Activated T-cell treated with anti-CD3 and anti-CD28 coated beads, Interleukin-2, amount 50 U/mL, for 72 hours (primary cell): Measurements from ENCODE around the gene MYH10. TPM values are rescaled to one million over a fixed set of nuclear protein-coding genes. Genes with fewer than 3 reads are reported as not detected.

Experiments
- ATAC-seq, 2 donors: fragments of 150-1000 bp; cut with Tn5 transposase; replicated peaks in 1 of 2; 2 replicates each; pipeline ENCODE4 v1.10.0; 2021; ENCODE audit warnings: moderate library complexity in 2 of 2, mild to moderate bottlenecking in 1 of 2
- DNase-seq, 2 donors: peaks; one replicate each; pipeline ENCODE4 v3.0.0; 2021 to 2022; ENCODE audit warnings: mixed read lengths in 1 of 2
- H3K27ac Mint-ChIP-seq: one replicate; pipeline ENCODE4 v1.8.0; 2022; ENCODE audit warnings: mild to moderate bottlenecking, moderate library complexity, mixed read lengths
- H3K27me3 Mint-ChIP-seq: one replicate; pipeline ENCODE4 v1.8.0; 2022; ENCODE audit warnings: low read depth, mixed read lengths
- H3K36me3 Mint-ChIP-seq, 2 donors: one replicate each; pipeline ENCODE4 v1.8.0; 2022; ENCODE audit warnings: mixed read lengths in 2 of 2, mild to moderate bottlenecking in 1 of 2; ENCODE audit not compliant: insufficient read depth in 2 of 2
- H3K4me1 Mint-ChIP-seq: one replicate; pipeline ENCODE4 v1.8.0; 2022; ENCODE audit warnings: low read depth, mixed read lengths
- H3K4me3 Mint-ChIP-seq, 2 donors: one replicate each; pipeline ENCODE4 v1.8.0; 2022; ENCODE audit warnings: mild to moderate bottlenecking in 2 of 2, mixed read lengths in 2 of 2, moderate library complexity in 2 of 2
- H3K9me3 Mint-ChIP-seq, 2 donors: one replicate each; pipeline ENCODE4 v1.8.0; 2022; ENCODE audit warnings: mixed read lengths in 2 of 2
- total RNA-seq, 2 donors: library from RNA; stranded (reverse); gene quantifications; one replicate each; pipeline ENCODE4 v1.2.3, GENCODE V29; 2022

MYH10 gene
- total RNA-seq, 2 donors from 2014 or later: 7.6 to 23.7 TPM

GRCh38 chr17:8489841-8490240, 140.7 kb downstream of the MYH10 start:
- ATAC-seq (no peak), DNase-seq (no peak)
- H3K4me1 Mint-ChIP-seq: no peaks in the 10 kb centered on the region
- H3K27me3 Mint-ChIP-seq: no peaks in the 10 kb centered on the region
- no peak overlapping the region for H3K27ac Mint-ChIP-seq
- no peak overlapping the region for H3K4me3 Mint-ChIP-seq
- no peaks in the 10 kb centered on the region for H3K9me3 Mint-ChIP-seq
- H3K36me3 Mint-ChIP-seq: peaks cover 4 to 20% of the 10 kb centered on the region in 2 donors

- DNase-seq: no peak
These were observed 141.6 kb downstream of the MYH10 start for GRCh38 chr17:8488901-8489300.

GRCh38 chr17:8488491-8488890, 142.0 kb downstream of the MYH10 start:
- Mint-ChIP-seq H3K4me3 (no peak overlapping the region), H3K4me1 (no peaks in the 10 kb centered on the region), H3K9me3 (peaks cover 2 to 4% of the 10 kb centered on the region in 2 donors), H3K27ac (no peak overlapping the region), H3K27me3 (no peaks in the 10 kb centered on the region), H3K36me3 (peaks cover 8 to 30% of the 10 kb centered on the region in 2 donors)
- ATAC-seq (no peak), DNase-seq (no peak)

More at GRCh38 chr17:8488901-8489300, 141.6 kb downstream of the MYH10 start:
- Mint-ChIP-seq H3K9me3 (peaks cover 2 to 4% of the 10 kb centered on the region in 2 donors), H3K4me3 (no peak overlapping the region), H3K4me1 (no peaks in the 10 kb centered on the region), H3K36me3 (peaks cover 6 to 26% of the 10 kb centered on the region in 2 donors), H3K27me3 (no peaks in the 10 kb centered on the region), H3K27ac (no peak overlapping the region)
- no peak for ATAC-seq

GRCh38 chr17:8487743-8488142, 142.8 kb downstream of the MYH10 start:
- DNase-seq (no peak), ATAC-seq (no peak)
- Mint-ChIP-seq H3K9me3 (peaks cover 4 to 5% of the 10 kb centered on the region in 2 donors), H3K36me3 (peaks cover 15 to 35% of the 10 kb centered on the region in 2 donors), H3K27ac (no peak overlapping the region), H3K27me3 (no peaks in the 10 kb centered on the region), H3K4me3 (no peak overlapping the region), H3K4me1 (no peaks in the 10 kb centered on the region)

GRCh38 chr17:8487130-8487645, 143.3 kb downstream of the MYH10 start:
- no peak for DNase-seq
- ATAC-seq: no peak
- no peak overlapping the region for H3K4me3 Mint-ChIP-seq
- H3K27ac Mint-ChIP-seq: no peak overlapping the region
- H3K27me3 Mint-ChIP-seq: no peaks in the 10 kb centered on the region
- no peaks in the 10 kb centered on the region for H3K4me1 Mint-ChIP-seq
- peaks cover 4 to 5% of the 10 kb centered on the region in 2 donors for H3K9me3 Mint-ChIP-seq
- peaks cover 15 to 36% of the 10 kb centered on the region in 2 donors for H3K36me3 Mint-ChIP-seq

- peaks cover 13 to 34% of the 10 kb centered on the region in 2 donors for H3K36me3 Mint-ChIP-seq
- no peak overlapping the region for H3K27ac Mint-ChIP-seq
- H3K27me3 Mint-ChIP-seq: no peaks in the 10 kb centered on the region
- H3K4me1 Mint-ChIP-seq: no peaks in the 10 kb centered on the region
- DNase-seq (no peak), ATAC-seq (no peak)
- peaks cover 4 to 5% of the 10 kb centered on the region in 2 donors for H3K9me3 Mint-ChIP-seq
- no peak overlapping the region for H3K4me3 Mint-ChIP-seq
These were observed 145.0 kb downstream of the MYH10 start for GRCh38 chr17:8485491-8485890.

- Mint-ChIP-seq H3K27ac (no peak overlapping the region), H3K4me3 (no peak overlapping the region), H3K27me3 (no peaks in the 10 kb centered on the region), H3K4me1 (no peaks in the 10 kb centered on the region), H3K9me3 (peaks cover 4 to 5% of the 10 kb centered on the region in 2 donors), H3K36me3 (peaks cover 13 to 34% of the 10 kb centered on the region in 2 donors)
- DNase-seq (no peak), ATAC-seq (no peak)
These were observed 146.1 kb downstream of the MYH10 start for GRCh38 chr17:8484465-8484864.

GRCh38 chr17:8482546-8482945, 148.0 kb downstream of the MYH10 start:
- ATAC-seq (no peak), DNase-seq (no peak)
- H3K27me3 Mint-ChIP-seq: no peaks in the 10 kb centered on the region
- H3K4me1 Mint-ChIP-seq: no peaks in the 10 kb centered on the region
- no peak overlapping the region for H3K27ac Mint-ChIP-seq
- H3K4me3 Mint-ChIP-seq: no peak overlapping the region
- peaks cover 13 to 34% of the 10 kb centered on the region in 2 donors for H3K36me3 Mint-ChIP-seq
- H3K9me3 Mint-ChIP-seq: peaks cover 4 to 5% of the 10 kb centered on the region in 2 donors

- H3K36me3 Mint-ChIP-seq: peaks cover 13 to 32% of the 10 kb centered on the region in 2 donors
- H3K27ac Mint-ChIP-seq: no peak overlapping the region
- H3K9me3 Mint-ChIP-seq: peaks cover 4 to 5% of the 10 kb centered on the region in 2 donors
These were observed 148.8 kb downstream of the MYH10 start for GRCh38 chr17:8481703-8482102.

GRCh38 chr17:8481089-8481488, 149.4 kb downstream of the MYH10 start:
- H3K27ac Mint-ChIP-seq: no peak overlapping the region
- no peaks in the 10 kb centered on the region for H3K4me1 Mint-ChIP-seq

More at GRCh38 chr17:8481703-8482102, 148.8 kb downstream of the MYH10 start:
- H3K4me1 Mint-ChIP-seq: no peaks in the 10 kb centered on the region
- no peak for DNase-seq
- H3K4me3 Mint-ChIP-seq: no peak overlapping the region
- ATAC-seq: no peak
- H3K27me3 Mint-ChIP-seq: no peaks in the 10 kb centered on the region

GRCh38 chr17:8480011-8480976, 150.2 kb downstream of the MYH10 start:
- H3K27ac Mint-ChIP-seq: peak overlapping the region; percentile 42
- ATAC-seq (no peak), DNase-seq (no peak)
- H3K4me3 Mint-ChIP-seq: no peak overlapping the region
- peaks cover 18 to 32% of the 10 kb centered on the region in 2 donors for H3K36me3 Mint-ChIP-seq
- H3K27me3 Mint-ChIP-seq: no peaks in the 10 kb centered on the region
- H3K4me1 Mint-ChIP-seq: no peaks in the 10 kb centered on the region
- H3K9me3 Mint-ChIP-seq: peaks cover 4 to 5% of the 10 kb centered on the region in 2 donors

More at GRCh38 chr17:8481089-8481488, 149.4 kb downstream of the MYH10 start:
- ATAC-seq (no peak), DNase-seq (peak in 1 of 2 donors; percentile 9)
- H3K27me3 Mint-ChIP-seq: no peaks in the 10 kb centered on the region
- H3K36me3 Mint-ChIP-seq: peaks cover 15 to 35% of the 10 kb centered on the region in 2 donors
- H3K4me3 Mint-ChIP-seq: no peak overlapping the region
- H3K9me3 Mint-ChIP-seq: peaks cover 4 to 5% of the 10 kb centered on the region in 2 donors

- Mint-ChIP-seq H3K27ac (no peak overlapping the region), H3K4me3 (no peak overlapping the region), H3K27me3 (no peaks in the 10 kb centered on the region), H3K4me1 (no peaks in the 10 kb centered on the region), H3K9me3 (peaks cover under 1 to 3% of the 10 kb centered on the region in 2 donors), H3K36me3 (peaks cover 15 to 30% of the 10 kb centered on the region in 2 donors)
- DNase-seq (no peak), ATAC-seq (no peak)
These were observed 151.0 kb downstream of the MYH10 start for GRCh38 chr17:8479431-8479947.
